Trophoblast cell (in vitro differentiated cells and primary cell): ENCODE measurements around the gene CNTRL.

ENCODE experiments used
- DNase-seq, 2 donors: peaks; one replicate each; pipeline ENCODE4 v3.0.0-alpha.2; 2016
- H2AFZ ChIP-seq: 2 replicates; pipeline ENCODE4 v1.6.1; 2013; ENCODE audit warnings: low read length, moderate library complexity, mild to moderate bottlenecking; ENCODE audit not compliant: insufficient read depth, poor library complexity
- H2AK5ac ChIP-seq: 2 replicates; pipeline ENCODE4 v1.6.1; 2013; ENCODE audit warnings: mild to moderate bottlenecking, low read length
- H2BK120ac ChIP-seq: 2 replicates; pipeline ENCODE4 v1.6.1; 2013; ENCODE audit warnings: low read length, mild to moderate bottlenecking, moderate library complexity; ENCODE audit not compliant: insufficient read depth, poor library complexity
- H2BK12ac ChIP-seq: 2 replicates; pipeline ENCODE4 v1.6.1; 2013; ENCODE audit warnings: mild to moderate bottlenecking, low read length, moderate library complexity
- H2BK5ac ChIP-seq: 2 replicates; pipeline ENCODE4 v1.6.1; 2013; ENCODE audit warnings: low read length, low read depth, moderate library complexity, mild to moderate bottlenecking; ENCODE audit not compliant: poor library complexity
- H3K14ac ChIP-seq: 2 replicates; pipeline ENCODE4 v1.6.1; 2013; ENCODE audit warnings: mild to moderate bottlenecking, low read length
- H3K18ac ChIP-seq: 2 replicates; pipeline ENCODE4 v1.6.1; 2013; ENCODE audit warnings: mild to moderate bottlenecking, low read length
- H3K23ac ChIP-seq: 2 replicates; pipeline ENCODE4 v1.6.1; 2013; ENCODE audit warnings: low read length
- H3K27ac ChIP-seq: 2 replicates; pipeline ENCODE4 v1.5.1; 2013; ENCODE audit warnings: low read depth, mild to moderate bottlenecking, inconsistent platforms, low read length, moderate library complexity
- H3K27me3 ChIP-seq: 2 replicates; pipeline ENCODE4 v1.6.1; 2013; ENCODE audit warnings: inconsistent platforms, mild to moderate bottlenecking, low read length, moderate library complexity; ENCODE audit not compliant: insufficient read depth
- H3K36me3 ChIP-seq, 2 experiments: 1 replicate in 1 of 2; 2 replicates in 1 of 2; pipeline ENCODE4 v1.6.1; 2013; ENCODE audit warnings: low read length in 2 of 2, mild to moderate bottlenecking in 2 of 2, moderate library complexity in 1 of 2; ENCODE audit not compliant: insufficient read depth in 2 of 2, control insufficient read depth in 1 of 2
- H3K4ac ChIP-seq: 2 replicates; pipeline ENCODE4 v1.6.1; 2013; ENCODE audit warnings: low read depth, mild to moderate bottlenecking, low read length, moderate library complexity
- H3K4me1 ChIP-seq, 2 experiments: 1 replicate in 1 of 2; 2 replicates in 1 of 2; pipeline ENCODE4 v1.6.1; 2013; ENCODE audit warnings: low read length in 2 of 2, mild to moderate bottlenecking in 2 of 2, moderate library complexity in 1 of 2; ENCODE audit not compliant: insufficient read depth in 2 of 2, control insufficient read depth in 1 of 2
- H3K4me2 ChIP-seq: 2 replicates; pipeline ENCODE4 v1.6.1; 2013; ENCODE audit warnings: inconsistent platforms, mild to moderate bottlenecking, low read length, moderate library complexity
- H3K4me3 ChIP-seq: 2 replicates; pipeline ENCODE4 v1.5.1; 2013; ENCODE audit warnings: mild to moderate bottlenecking, low read depth, low read length, inconsistent platforms
- H3K79me1 ChIP-seq: one replicate; pipeline ENCODE4 v1.6.1; 2013; ENCODE audit warnings: low read length
- H3K79me2 ChIP-seq: 2 replicates; pipeline ENCODE4 v1.6.1; 2013; ENCODE audit warnings: low read length, mild to moderate bottlenecking; ENCODE audit not compliant: control insufficient read depth, insufficient read depth, poor library complexity
- H3K9ac ChIP-seq: 2 replicates; pipeline ENCODE4 v1.6.1; 2013; ENCODE audit warnings: mild to moderate bottlenecking, low read length
- H3K9me3 ChIP-seq: 2 replicates; pipeline ENCODE4 v1.6.1; 2013; ENCODE audit warnings: low read depth, mild to moderate bottlenecking, control low read depth, inconsistent platforms, low read length; ENCODE audit not compliant: insufficient read depth
- H4K12ac ChIP-seq: 2 replicates; pipeline ENCODE4 v1.6.1; 2013; ENCODE audit warnings: low read depth, mild to moderate bottlenecking, low read length, moderate library complexity
- H4K8ac ChIP-seq: 2 replicates; pipeline ENCODE4 v1.6.1; 2013; ENCODE audit warnings: low read depth, mild to moderate bottlenecking, low read length, moderate library complexity
- H4K91ac ChIP-seq: one replicate; pipeline ENCODE4 v1.6.1; 2013; ENCODE audit warnings: low read depth, mild to moderate bottlenecking, low read length, moderate library complexity
- WGBS: extraction: QIAGEN DNeasy Blood & Tissue Kit; methylation state at CpG from one replicate; pipeline ENCODE4 v1.1.7; 2013; ENCODE audit warnings: missing lambda C conversion rate; ENCODE audit not compliant: insufficient read length, insufficient coverage; ENCODE audit errors: extremely low coverage; 5-methylcytosine and 5-hydroxymethylcytosine counted together

Gene CNTRL

GRCh38 chr9:121194730-121195129 is 120.0 kb downstream of the CNTRL start:
- H3K79me2 ChIP-seq = peaks cover 4% of the 10 kb centered on the region
- no peaks in the 10 kb centered on the region for H3K27me3 ChIP-seq
- H3K23ac ChIP-seq = no peak overlapping the region
- no peak overlapping the region for H3K4me2 ChIP-seq
- H3K4ac ChIP-seq = no peak overlapping the region
- H4K91ac ChIP-seq = no peak overlapping the region
- H3K4me3 ChIP-seq = no peak overlapping the region
- H2AK5ac ChIP-seq = no peak overlapping the region
- no peak overlapping the region for H2BK12ac ChIP-seq
- H3K36me3 ChIP-seq = no peaks in the 10 kb centered on the region
- H3K18ac ChIP-seq = no peak overlapping the region
- H3K27ac ChIP-seq = no peak overlapping the region
- no peaks in the 10 kb centered on the region for H3K9me3 ChIP-seq
- H4K12ac ChIP-seq = no peak overlapping the region
- no CpG with 5 or more reads among the region's 1 CpG for WGBS
- no peak overlapping the region for H2AFZ ChIP-seq
- no peak overlapping the region for H3K14ac ChIP-seq
- H3K79me1 ChIP-seq = no peaks in the 10 kb centered on the region
- DNase-seq = peak in 1 of 2 donors; percentile 74
- no peak overlapping the region for H4K8ac ChIP-seq
- H2BK120ac ChIP-seq = no peak overlapping the region
- no peak overlapping the region for H3K9ac ChIP-seq
- peaks cover 0 to 2% of the 10 kb centered on the region in 2 experiments for H3K4me1 ChIP-seq
- no peak overlapping the region for H2BK5ac ChIP-seq

GRCh38 chr9:121196389-121196788 is 121.6 kb downstream of the CNTRL start:
- Histone ChIP-seq H2BK120ac (no peak overlapping the region), H3K23ac (no peak overlapping the region)
- no CpG with 5 or more reads among the region's 4 CpGs for WGBS

GRCh38 chr9:121197132-121197531 is 122.4 kb downstream of the CNTRL start:
- H3K27ac ChIP-seq = no peak overlapping the region
- no peak overlapping the region for H2AK5ac ChIP-seq
- no peaks in the 10 kb centered on the region for H3K27me3 ChIP-seq
- no peaks in the 10 kb centered on the region for H3K36me3 ChIP-seq
- no CpG with 5 or more reads among the region's 1 CpG for WGBS
- H3K79me1 ChIP-seq = peaks cover 11% of the 10 kb centered on the region
- no peak overlapping the region for H4K12ac ChIP-seq
- H4K8ac ChIP-seq = no peak overlapping the region
- H3K9me3 ChIP-seq = no peaks in the 10 kb centered on the region
- no peak overlapping the region for H2BK120ac ChIP-seq
- peaks cover 19% of the 10 kb centered on the region for H3K79me2 ChIP-seq
- no peak overlapping the region for H2BK5ac ChIP-seq
- peaks cover under 1 to 2% of the 10 kb centered on the region in 2 experiments for H3K4me1 ChIP-seq
- no peak overlapping the region for H3K14ac ChIP-seq
- no peak for DNase-seq
- H3K9ac ChIP-seq = no peak overlapping the region
- no peak overlapping the region for H2AFZ ChIP-seq
- no peak overlapping the region for H3K18ac ChIP-seq
- no peak overlapping the region for H3K4ac ChIP-seq
- no peak overlapping the region for H2BK12ac ChIP-seq
- no peak overlapping the region for H3K4me3 ChIP-seq
- no peak overlapping the region for H3K4me2 ChIP-seq
- H4K91ac ChIP-seq = no peak overlapping the region
- H3K23ac ChIP-seq = no peak overlapping the region

More at GRCh38 chr9:121196389-121196788, 121.6 kb downstream of the CNTRL start:
- H2AK5ac ChIP-seq = no peak overlapping the region
- H3K79me1 ChIP-seq = peaks cover 6% of the 10 kb centered on the region
- no peaks in the 10 kb centered on the region for H3K27me3 ChIP-seq
- no peak overlapping the region for H2BK5ac ChIP-seq
- H3K4ac ChIP-seq = peak overlapping the region; percentile 96
- H4K12ac ChIP-seq = no peak overlapping the region
- no peak overlapping the region for H3K14ac ChIP-seq
- peaks cover 0 to 2% of the 10 kb centered on the region in 2 experiments for H3K4me1 ChIP-seq
- H2AFZ ChIP-seq = no peak overlapping the region
- H3K4me2 ChIP-seq = no peak overlapping the region
- no peak overlapping the region for H4K91ac ChIP-seq
- H2BK12ac ChIP-seq = no peak overlapping the region
- no peak overlapping the region for H4K8ac ChIP-seq
- no peak overlapping the region for H3K4me3 ChIP-seq
- no peaks in the 10 kb centered on the region for H3K36me3 ChIP-seq
- H3K9ac ChIP-seq = no peak overlapping the region
- no peak overlapping the region for H3K27ac ChIP-seq
- H3K9me3 ChIP-seq = no peaks in the 10 kb centered on the region
- peaks cover 16% of the 10 kb centered on the region for H3K79me2 ChIP-seq
- DNase-seq = no peak
- no peak overlapping the region for H3K18ac ChIP-seq

- H3K79me2 ChIP-seq = peaks cover 21% of the 10 kb centered on the region
- no peak overlapping the region for H4K91ac ChIP-seq
- H2BK120ac ChIP-seq = no peak overlapping the region
- H3K4me3 ChIP-seq = no peak overlapping the region
- no peak overlapping the region for H3K18ac ChIP-seq
- no peaks in the 10 kb centered on the region for H3K36me3 ChIP-seq
- H2BK5ac ChIP-seq = no peak overlapping the region
- no peak overlapping the region for H2BK12ac ChIP-seq
- peaks cover 1% of the 10 kb centered on the region for H3K9me3 ChIP-seq
- H4K8ac ChIP-seq = no peak overlapping the region
- H2AK5ac ChIP-seq = no peak overlapping the region
- H3K9ac ChIP-seq = no peak overlapping the region
- no peak overlapping the region for H3K23ac ChIP-seq
- WGBS = no CpG with 5 or more reads among the region's 4 CpGs
- DNase-seq = no peak
- H3K14ac ChIP-seq = no peak overlapping the region
- no peak overlapping the region for H4K12ac ChIP-seq
- H3K4me1 ChIP-seq = peaks cover 4 to 6% of the 10 kb centered on the region in 2 experiments
- no peak overlapping the region for H2AFZ ChIP-seq
- H3K4me2 ChIP-seq = no peak overlapping the region
- H3K4ac ChIP-seq = peak overlapping the region; percentile 99
- H3K79me1 ChIP-seq = peaks cover 14% of the 10 kb centered on the region
- no peak overlapping the region for H3K27ac ChIP-seq
- no peaks in the 10 kb centered on the region for H3K27me3 ChIP-seq
Observed at GRCh38 chr9:121198512-121199042, 123.8 kb downstream of the CNTRL start.
